ENCODE data around the gene FGD4. TPM values are rescaled to one million over a fixed set of nuclear protein-coding genes. Genes with fewer than 3 reads are reported as not detected.

Gene FGD4
- total RNA-seq, 4 donors from 2014 or later, result 42.6 to 69.4 (median 47.3) TPM

GRCh38 chr12:32587581-32588495 lies 188.5 kb downstream of the FGD4 start:
- Histone ChIP-seq H3K27ac (no peak overlapping the region), H3K36me3 (peaks cover 13% of the 10 kb centered on the region), H3K4me1 (peaks cover 8% of the 10 kb centered on the region), H3K9me3 (no peaks in the 10 kb centered on the region), H3K4me3 (no peak overlapping the region), H3K27me3 (no peaks in the 10 kb centered on the region)
- TF ChIP-seq CTCF (IDR thresholded peaks at IDR 0.05) (no peak), EP300 (IDR thresholded peaks at IDR 0.05) (no peak), POLR2AphosphoS5 (IDR thresholded peaks at IDR 0.05) (no peak), POLR2A (IDR thresholded peaks at IDR 0.05) (no peak)
- no peak for DNase-seq (ENCODE audit: low spot score in 2 of 2)
- WGBS, result 83% methylated on average over 4 of the region's 4 CpGs

- H3K27me3 ChIP-seq, result no peaks in the 10 kb centered on the region
- H3K4me3 ChIP-seq, result no peak overlapping the region
- H3K27ac ChIP-seq, result no peak overlapping the region
- no peaks in the 10 kb centered on the region for H3K9me3 ChIP-seq
- H3K36me3 ChIP-seq, result peaks cover 7% of the 10 kb centered on the region
- WGBS, result 79% methylated on average over 3 of the region's 3 CpGs
- H3K4me1 ChIP-seq, result peaks cover 8% of the 10 kb centered on the region
- TF ChIP-seq POLR2A (IDR thresholded peaks at IDR 0.05), result no peak
- no peak for TF ChIP-seq CTCF (IDR thresholded peaks at IDR 0.05)
- TF ChIP-seq EP300 (IDR thresholded peaks at IDR 0.05), result no peak
- TF ChIP-seq POLR2AphosphoS5 (IDR thresholded peaks at IDR 0.05), result no peak
- no peak for DNase-seq (ENCODE audit: low spot score in 2 of 2)
Measured at GRCh38 chr12:32588604-32589003, 189.2 kb downstream of the FGD4 start.

- peaks cover 7% of the 10 kb centered on the region for H3K36me3 ChIP-seq
Measured at GRCh38 chr12:32589165-32589865, 190.0 kb downstream of the FGD4 start.

GRCh38 chr12:32595251-32595650 lies 195.9 kb downstream of the FGD4 start:
- TF ChIP-seq EP300 (IDR thresholded peaks at IDR 0.05) (no peak), CTCF (IDR thresholded peaks at IDR 0.05) (no peak), POLR2A (IDR thresholded peaks at IDR 0.05) (no peak), POLR2AphosphoS5 (IDR thresholded peaks at IDR 0.05) (no peak)
- Histone ChIP-seq H3K4me3 (no peak overlapping the region), H3K27ac (no peak overlapping the region), H3K36me3 (peaks cover 14% of the 10 kb centered on the region), H3K9me3 (no peaks in the 10 kb centered on the region), H3K4me1 (no peaks in the 10 kb centered on the region), H3K27me3 (no peaks in the 10 kb centered on the region)
- DNase-seq (ENCODE audit: low spot score in 2 of 2), result no peak
- 73% methylated on average over 2 of the region's 2 CpGs for whole genome bisulfite sequencing

More at GRCh38 chr12:32589165-32589865, 190.0 kb downstream of the FGD4 start:
- TF ChIP-seq POLR2A (IDR thresholded peaks at IDR 0.05), result no peak
- TF ChIP-seq POLR2AphosphoS5 (IDR thresholded peaks at IDR 0.05), result no peak
- no peak for TF ChIP-seq EP300 (IDR thresholded peaks at IDR 0.05)
- TF ChIP-seq CTCF (IDR thresholded peaks at IDR 0.05), result no peak
- WGBS, result 68% methylated on average over 4 of the region's 4 CpGs
- no peak for DNase-seq (ENCODE audit: low spot score in 2 of 2)
- H3K27me3 ChIP-seq, result no peaks in the 10 kb centered on the region
- H3K27ac ChIP-seq, result no peak overlapping the region
- no peaks in the 10 kb centered on the region for H3K9me3 ChIP-seq
- H3K4me1 ChIP-seq, result peaks cover 8% of the 10 kb centered on the region
- no peak overlapping the region for H3K4me3 ChIP-seq

- Histone ChIP-seq H3K27ac (no peak overlapping the region), H3K27me3 (no peaks in the 10 kb centered on the region), H3K36me3 (peaks cover 16% of the 10 kb centered on the region), H3K4me3 (no peak overlapping the region), H3K9me3 (no peaks in the 10 kb centered on the region), H3K4me1 (no peaks in the 10 kb centered on the region)
- TF ChIP-seq CTCF (IDR thresholded peaks at IDR 0.05) (no peak), POLR2AphosphoS5 (IDR thresholded peaks at IDR 0.05) (no peak), EP300 (IDR thresholded peaks at IDR 0.05) (no peak), POLR2A (IDR thresholded peaks at IDR 0.05) (no peak)
- DNase-seq (ENCODE audit: low spot score in 2 of 2), result no peak
- 61% methylated on average over 1 of the region's 1 CpG for WGBS
Measured at GRCh38 chr12:32596030-32596429, 196.7 kb downstream of the FGD4 start.
